ENCODE data around the gene EEIG1.

GRCh38 chr9:128024761-128025308 is 44.0 kb upstream of the EEIG1 start:
- no peak for TF ChIP-seq CTCF (conservative IDR thresholded peaks at IDR 0.05)
- no peak for TF ChIP-seq EZH2 (IDR thresholded peaks at IDR 0.05; ENCODE audit: low read depth)
